Small intestine (tissue), 7 donors: ENCODE measurements around the gene CCL16. TPM values are rescaled to one million over a fixed set of nuclear protein-coding genes. Genes with fewer than 3 reads are reported as not detected.
"Not testable (repeated sequence)": the region's sequence is repeated elsewhere in the genome, so short reads cannot be mapped to it uniquely, and the experiment has no call there.

Experiments used
- DNase-seq, 2 donors: peaks; one replicate each; pipeline versions ENCODE4 v3.0.0 to v3.0.0-alpha.2; 2013
- FAIRE-seq: peaks from 2 replicates; lab custom pipeline; 2012; peaks lifted over from hg19 to GRCh38; lab: Jason Lieb, UNC
- H3K27ac ChIP-seq, 3 donors: one replicate each; pipeline ENCODE4 v1.5.1; 2013; ENCODE audit warnings: low read length in 2 of 3, mild to moderate bottlenecking in 2 of 3, control low read depth in 1 of 3, inconsistent platforms in 1 of 3, low read depth in 1 of 3, moderate library complexity in 1 of 3
- H3K27me3 ChIP-seq, 3 donors: one replicate each; pipeline ENCODE4 v1.6.1; 2013; ENCODE audit warnings: low read length in 3 of 3, inconsistent platforms in 1 of 3; ENCODE audit not compliant: control insufficient read depth in 3 of 3, insufficient read depth in 3 of 3
- H3K36me3 ChIP-seq, 3 donors: one replicate each; pipeline ENCODE4 v1.6.1; 2013; ENCODE audit warnings: low read length in 3 of 3, inconsistent platforms in 1 of 3, low read depth in 1 of 3, mild to moderate bottlenecking in 1 of 3, moderate library complexity in 1 of 3; ENCODE audit not compliant: control insufficient read depth in 3 of 3, insufficient read depth in 2 of 3
- H3K4me1 ChIP-seq, 3 donors: one replicate each; pipeline ENCODE4 v1.6.1; 2013; ENCODE audit warnings: low read length in 2 of 3, inconsistent platforms in 1 of 3, low read depth in 1 of 3, mild to moderate bottlenecking in 1 of 3, moderate library complexity in 1 of 3; ENCODE audit not compliant: control insufficient read depth in 3 of 3, insufficient read depth in 2 of 3
- H3K4me3 ChIP-seq, 3 donors: one replicate each; pipeline ENCODE4 v1.5.1; 2013; ENCODE audit warnings: low read length in 3 of 3, control low read depth in 1 of 3, inconsistent platforms in 1 of 3, low read depth in 1 of 3, mild to moderate bottlenecking in 1 of 3, moderate library complexity in 1 of 3
- H3K9me3 ChIP-seq, 2 donors: one replicate each; pipeline ENCODE4 v1.6.1; 2013; ENCODE audit warnings: low read depth in 1 of 2, low read length in 1 of 2; ENCODE audit not compliant: control insufficient read depth in 2 of 2, insufficient read depth in 1 of 2
- WGBS, 3 donors: extraction: QIAGEN DNeasy Blood & Tissue Kit; methylation state at CpG; one replicate each; pipeline ENCODE4 v1.1.7; 2013; 5-methylcytosine and 5-hydroxymethylcytosine counted together
- polyA plus RNA-seq, 4 donors: library from polyadenylated mRNA; stranded (reverse) in 3 of 4; unstranded in 1 of 4; fragments of 200-250 nt in 3 of 4; fragments of 120-200 nt in 1 of 4; gene quantifications; one replicate each; pipeline versions ENCODE4 v1.2.1 to v1.2.3, GENCODE V29; 2013
- donor health status: healthy with polysubstance abuse.
- donor health status: control.
- donor health status: control.
- donor health status: Bipolar disorder and iron deficiency.
- donor health status: healthy.

Gene CCL16
- polyA plus RNA-seq, 4 donors = 0.19 to 0.21 TPM; not detected in 2

DNA sequence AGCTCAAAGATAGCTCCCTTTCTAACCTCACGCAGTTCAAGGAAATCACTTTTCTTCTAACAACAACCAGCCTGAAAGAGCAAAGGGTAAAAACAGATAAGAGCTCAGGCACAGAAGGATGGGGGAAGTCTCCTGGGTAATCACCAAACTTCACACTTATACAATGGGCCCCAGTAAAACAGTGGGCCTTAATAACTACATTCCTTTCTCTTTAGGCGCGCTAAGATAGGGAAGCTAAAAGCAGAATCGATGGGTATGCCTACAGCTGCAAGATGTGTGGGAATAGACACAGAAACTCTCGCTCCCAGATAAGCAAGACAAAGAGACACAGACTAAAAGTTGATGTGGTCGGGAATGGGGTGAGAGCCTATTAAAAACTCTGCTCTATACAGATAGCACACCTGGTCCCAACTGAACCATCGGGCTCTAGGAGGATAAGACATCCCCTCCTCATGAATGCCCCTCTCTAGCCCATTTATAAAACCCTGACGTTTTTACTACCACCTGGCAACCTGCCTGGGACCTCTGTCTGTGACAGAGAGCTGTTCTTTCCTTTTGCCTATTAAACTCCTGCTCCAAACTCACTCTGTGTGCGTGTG, 38.6 kb downstream of the CCL16 start:
- Histone ChIP-seq H3K9me3 (no peaks in the 10 kb centered on the region), H3K36me3 (no peaks in the 10 kb centered on the region), H3K27ac (peak overlapping the region in 2 of 3 donors; percentile 50 to 62), H3K27me3 (no peaks in the 10 kb centered on the region), H3K4me1 (peaks cover 0 to 26% (median 5%) of the 10 kb centered on the region in 3 donors), H3K4me3 (no peak overlapping the region)
- peak; percentile 71 to 80 for DNase-seq
- WGBS, 3 donors = 20 to 52% (median 32%) methylated on average over 9 of the region's 9 CpGs
- FAIRE-seq = no peak

DNA sequence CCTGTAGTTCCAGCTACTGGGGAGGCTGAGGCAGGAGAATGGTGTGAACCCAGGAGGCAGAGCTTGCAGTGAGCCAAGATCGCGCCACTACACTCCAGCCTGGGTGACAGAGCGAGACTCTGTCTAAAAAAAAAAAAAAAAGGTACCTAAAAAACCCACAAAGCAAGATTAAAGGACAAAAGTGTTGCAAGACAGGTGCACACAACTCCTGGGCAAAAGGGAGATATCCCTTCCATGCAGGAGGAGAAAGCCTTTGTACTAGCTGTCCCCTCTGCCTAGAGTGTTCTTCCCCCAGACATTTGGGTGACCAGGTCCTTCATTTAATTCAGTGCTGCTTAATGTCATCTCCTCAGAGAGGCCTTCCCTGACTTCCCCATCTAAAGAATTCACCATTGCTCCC, 42.8 kb downstream of the CCL16 start:
- H3K27ac ChIP-seq, H3K4me3 ChIP-seq, H3K27me3 ChIP-seq, H3K36me3 ChIP-seq, H3K9me3 ChIP-seq, FAIRE-seq, DNase-seq: not testable (repeated sequence)
- peaks cover 0 to 25% (median 5%) of the 10 kb centered on the region in 3 donors for H3K4me1 ChIP-seq
- 95 to 100% (median 97%) methylated on average over 3 of the region's 3 CpGs for WGBS, 3 donors

DNA sequence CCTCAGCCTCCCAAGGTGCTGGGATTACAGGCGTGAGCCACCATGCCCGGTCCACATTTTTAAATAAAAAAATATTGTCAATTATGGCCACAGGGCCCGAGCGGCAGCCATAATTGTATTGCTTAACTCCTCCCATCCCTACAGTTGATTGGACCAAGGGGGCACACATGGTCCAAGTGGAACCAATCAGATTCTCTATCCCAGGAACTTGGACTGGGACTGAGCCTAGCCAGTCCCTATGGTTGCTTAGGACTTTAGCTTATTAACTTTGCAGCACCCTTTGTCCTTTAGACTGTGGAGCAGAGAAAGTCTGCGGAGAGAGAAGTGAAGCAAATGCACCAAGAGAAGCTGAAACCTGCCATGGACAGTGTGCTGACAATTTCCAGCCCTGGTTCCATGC, 45.2 kb downstream of the CCL16 start:
- FAIRE-seq (no peak), DNase-seq (peak; percentile 38 to 66)
- H3K36me3 ChIP-seq = no peaks in the 10 kb centered on the region
- H3K27ac ChIP-seq = peak overlapping the region in 1 of 3 donors; percentile 49
- no peaks in the 10 kb centered on the region for H3K27me3 ChIP-seq
- no peak overlapping the region for H3K4me3 ChIP-seq
- peaks cover 0 to 9% (median 0%) of the 10 kb centered on the region in 3 donors for H3K4me1 ChIP-seq
- no peaks in the 10 kb centered on the region for H3K9me3 ChIP-seq
- 86 to 91% (median 86%) methylated on average over 5 of the region's 5 CpGs for WGBS, 3 donors

DNA sequence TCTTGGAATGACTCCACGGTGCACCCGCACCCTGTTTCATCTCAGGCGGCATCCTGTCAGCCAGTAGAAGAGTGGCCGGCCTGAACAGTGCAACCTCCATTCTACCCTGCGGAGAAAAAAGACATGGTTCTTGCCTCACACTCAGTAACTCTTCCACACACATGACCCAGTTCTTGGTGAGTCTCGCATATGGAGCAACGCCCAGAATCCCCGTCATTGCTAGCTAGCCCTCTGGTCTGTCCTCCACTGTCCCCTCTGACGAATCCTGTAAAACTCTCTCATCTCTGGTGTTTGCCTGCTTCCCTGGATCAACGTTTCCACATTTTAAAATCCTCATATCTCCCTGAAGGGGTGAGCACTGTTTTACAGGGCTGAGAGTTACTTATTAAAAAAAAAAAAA, 46.5 kb downstream of the CCL16 start:
- no peak for FAIRE-seq

DNA sequence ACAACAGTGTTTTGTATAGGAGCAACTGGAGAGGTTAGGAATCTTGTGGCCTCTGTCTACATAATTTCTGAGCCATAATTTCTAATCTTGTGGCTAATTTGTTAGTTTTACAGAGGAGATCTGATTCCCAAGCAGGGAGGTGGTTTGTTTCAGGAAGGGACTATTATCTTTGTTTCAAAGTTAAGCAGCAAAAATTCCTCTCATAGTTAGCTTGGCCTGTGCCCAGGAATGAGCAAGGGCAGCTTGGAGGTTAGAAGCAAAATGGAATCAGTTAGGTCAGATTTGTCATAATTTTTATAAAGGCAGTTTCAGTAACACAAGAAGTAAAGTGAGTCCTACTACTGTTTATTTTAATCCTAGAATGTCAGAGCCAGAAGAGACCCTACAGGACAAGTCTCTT, 48.7 kb downstream of the CCL16 start:
- Histone ChIP-seq H3K36me3 (no peaks in the 10 kb centered on the region), H3K4me1 (peaks cover 0 to 19% (median 4%) of the 10 kb centered on the region in 3 donors), H3K27ac (no peak overlapping the region), H3K9me3 (no peaks in the 10 kb centered on the region), H3K27me3 (no peaks in the 10 kb centered on the region), H3K4me3 (no peak overlapping the region)
- no peak for DNase-seq
- FAIRE-seq = no peak

More for the DNA sequence above, 46.5 kb downstream of the CCL16 start:
- Histone ChIP-seq H3K4me3 (no peak overlapping the region), H3K4me1 (peaks cover 0 to 13% (median 4%) of the 10 kb centered on the region in 3 donors), H3K36me3 (no peaks in the 10 kb centered on the region), H3K27me3 (no peaks in the 10 kb centered on the region), H3K9me3 (no peaks in the 10 kb centered on the region), H3K27ac (no peak overlapping the region)
- WGBS, 3 donors = 84 to 87% (median 85%) methylated on average over 10 of the region's 10 CpGs
- no peak for DNase-seq

DNA sequence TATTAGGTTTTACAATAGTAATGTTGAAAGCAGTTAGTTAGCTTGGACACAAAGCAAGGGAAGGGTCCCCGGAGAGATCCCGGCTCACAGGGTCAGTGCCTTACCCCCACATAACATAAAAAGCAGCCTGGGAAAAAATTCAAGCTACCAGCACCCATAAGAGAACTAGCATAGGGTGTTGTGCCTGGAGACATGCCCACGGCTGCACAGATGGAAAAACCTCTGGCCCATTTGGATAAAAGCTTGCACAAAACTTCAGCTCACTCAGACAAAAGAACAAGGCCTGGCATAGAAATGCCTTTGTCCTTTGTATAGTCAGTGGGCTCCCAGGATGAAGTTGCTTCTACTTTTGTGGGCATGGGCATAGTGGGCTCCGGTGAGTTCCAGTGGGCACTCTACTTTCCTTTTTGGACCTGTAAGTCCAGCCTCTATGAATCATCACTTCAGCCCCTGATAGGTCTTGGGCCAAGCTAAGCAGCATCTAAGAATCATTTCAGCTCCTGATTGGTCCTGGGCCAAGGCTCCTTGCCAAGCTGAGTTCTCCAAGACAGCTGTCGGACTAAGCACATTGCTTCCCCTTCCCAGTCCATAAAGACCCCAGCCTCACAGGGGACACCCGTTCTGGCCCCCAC, 49.4 kb downstream of the CCL16 start:
- Histone ChIP-seq H3K36me3 (peaks cover 0 to 1% (median 0%) of the 10 kb centered on the region in 3 donors), H3K9me3 (no peaks in the 10 kb centered on the region), H3K27me3 (no peaks in the 10 kb centered on the region), H3K27ac (no peak overlapping the region), H3K4me3 (no peak overlapping the region), H3K4me1 (peaks cover 0 to 22% (median 4%) of the 10 kb centered on the region in 3 donors)
- 75 to 90% (median 85%) methylated on average over 6 of the region's 6 CpGs for WGBS, 3 donors
- DNase-seq = no peak
- no peak for FAIRE-seq

DNA sequence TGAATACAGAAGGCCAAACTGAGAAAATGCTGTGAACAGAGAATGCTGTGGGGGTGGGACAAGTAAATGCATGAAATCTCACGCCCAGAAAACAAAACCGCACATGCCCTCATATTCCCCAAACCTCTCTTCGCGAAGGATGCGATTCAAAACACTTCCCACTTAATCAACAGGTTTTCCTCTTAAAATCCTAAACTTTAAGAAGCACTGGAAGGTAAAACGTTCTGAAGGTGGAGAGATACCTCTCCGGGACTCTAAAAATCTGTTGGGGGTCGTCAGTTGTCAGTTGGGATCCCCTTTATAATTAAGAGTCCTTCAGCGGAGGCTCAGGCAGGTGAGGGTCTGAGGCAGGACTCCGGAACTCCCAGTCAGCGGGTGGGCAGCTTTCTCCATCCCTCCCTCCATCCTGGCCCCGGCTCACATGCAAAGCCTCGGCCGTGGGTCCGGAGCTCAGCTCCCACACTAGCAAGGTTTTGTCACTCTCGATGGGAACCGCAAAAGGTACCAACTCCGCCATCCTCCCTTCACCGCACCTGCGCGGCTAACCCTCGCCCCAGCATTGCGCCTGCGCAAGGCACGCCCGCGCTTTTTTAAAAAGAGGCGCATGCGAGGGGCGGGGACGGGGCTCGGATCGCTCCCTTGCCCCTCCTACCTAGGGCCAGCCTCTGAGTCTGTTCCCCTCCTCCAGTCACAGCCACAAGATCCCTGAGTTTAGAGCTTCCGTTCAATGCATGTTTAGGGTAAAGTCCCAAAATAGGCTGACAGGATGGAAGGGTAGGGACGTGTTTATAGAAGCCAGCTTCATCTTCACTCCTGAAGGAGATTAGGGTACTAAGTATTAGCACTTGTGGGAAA, 50.9 kb downstream of the CCL16 start, which contains the start of gene RDM1:
RDM1 (minus strand) TSS at position 563 of the 855 bp plus-strand sequence; CDS start at position 517, 46 bp downstream.
- Histone ChIP-seq H3K9me3 (no peaks in the 10 kb centered on the region), H3K4me1 (peaks cover 0 to 17% (median 4%) of the 10 kb centered on the region in 3 donors), H3K36me3 (peaks cover 0 to 4% (median 0%) of the 10 kb centered on the region in 3 donors), H3K27me3 (no peaks in the 10 kb centered on the region), H3K27ac (peak within 1 kb of the TSS in 1 of 3 donors; percentile 31), H3K4me3 (peak within 1 kb of the TSS; percentile 10 to 61 (median 55))
- FAIRE-seq (no peak), DNase-seq (peak; percentile 85 to 92)
- 1 to 2% (median 1%) methylated on average over 35 of the region's 35 CpGs for WGBS, 3 donors

DNA sequence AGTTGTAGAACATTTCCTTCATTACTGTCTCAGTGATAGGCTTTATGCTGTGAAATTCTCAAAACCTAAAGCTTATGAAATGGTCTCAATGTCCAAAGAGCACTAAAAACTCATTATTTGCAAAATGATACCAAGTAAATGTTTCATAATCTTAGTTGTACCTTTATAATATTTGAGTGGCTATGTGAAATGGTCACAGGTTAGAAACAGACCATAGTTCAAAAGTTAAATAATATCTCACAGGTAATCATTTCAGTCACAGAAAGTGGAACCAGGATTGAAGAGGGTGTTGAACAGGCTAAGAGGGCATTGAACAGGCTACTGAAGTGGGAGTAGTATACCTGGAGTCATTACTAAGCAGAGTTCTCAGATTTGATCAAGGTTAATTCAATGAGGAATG, 53.6 kb downstream of the CCL16 start:
- H3K4me1 ChIP-seq = peaks cover 0 to 17% (median 4%) of the 10 kb centered on the region in 3 donors
- H3K27me3 ChIP-seq = no peaks in the 10 kb centered on the region
- H3K4me3 ChIP-seq = no peak overlapping the region
- no peaks in the 10 kb centered on the region for H3K9me3 ChIP-seq
- H3K27ac ChIP-seq = peak overlapping the region in 1 of 3 donors; percentile 75
- peaks cover 0 to 6% (median 0%) of the 10 kb centered on the region in 3 donors for H3K36me3 ChIP-seq
- DNase-seq = peak in 1 of 2 donors; percentile 56
- FAIRE-seq = no peak
